ENCODE results near the gene CAGE1.
"Not testable (repeated sequence)": the region's sequence is repeated elsewhere in the genome, so short reads cannot be mapped to it uniquely, and the experiment has no call there.

Gene CAGE1

GRCh38 chr6:7409740-7410139 is 20.2 kb upstream of the CAGE1 start:
- no peak for DNase-seq (ENCODE audit: low read depth in 2 of 2)

GRCh38 chr6:7406743-7407142 is 17.2 kb upstream of the CAGE1 start:
- no peak for DNase-seq (ENCODE audit: low read depth in 2 of 2)

GRCh38 chr6:7404546-7404945 is 15.0 kb upstream of the CAGE1 start:
- no peak for DNase-seq (ENCODE audit: low read depth in 2 of 2)

GRCh38 chr6:7402716-7403115 is 13.2 kb upstream of the CAGE1 start:
- DNase-seq (ENCODE audit: low read depth in 2 of 2), result no peak

- DNase-seq (ENCODE audit: low read depth in 2 of 2), result no peak
Observed at GRCh38 chr6:7401075-7401474, 11.5 kb upstream of the CAGE1 start.

GRCh38 chr6:7392402-7392801 is 2.9 kb upstream of the CAGE1 start:
- DNase-seq (ENCODE audit: low read depth in 2 of 2), result no peak

- DNase-seq (ENCODE audit: low read depth in 2 of 2), result no peak
Observed at GRCh38 chr6:7391151-7391550, 1.6 kb upstream of the CAGE1 start.

- peak in 1 of 2 donors; percentile 5 for DNase-seq (ENCODE audit: low read depth in 2 of 2)
Observed at GRCh38 chr6:7390226-7390878, 810 bp upstream of the CAGE1 start.

- no peak for DNase-seq (ENCODE audit: low read depth in 2 of 2)
Observed at GRCh38 chr6:7389162-7389450, 436 bp downstream of the CAGE1 start.

- DNase-seq (ENCODE audit: low read depth in 2 of 2), result no peak
Observed at GRCh38 chr6:7381092-7381491, 8.4 kb downstream of the CAGE1 start.

- DNase-seq (ENCODE audit: low read depth in 2 of 2), result no peak
Observed at GRCh38 chr6:7378740-7379139, 10.8 kb downstream of the CAGE1 start.

GRCh38 chr6:7377961-7378360 is 11.6 kb downstream of the CAGE1 start:
- no peak for DNase-seq (ENCODE audit: low read depth in 2 of 2)

GRCh38 chr6:7373739-7374138 is 15.8 kb downstream of the CAGE1 start:
- DNase-seq (ENCODE audit: low read depth in 2 of 2), result no peak

GRCh38 chr6:7367408-7367807 is 22.1 kb downstream of the CAGE1 start:
- DNase-seq (ENCODE audit: low read depth in 2 of 2), result no peak

- DNase-seq (ENCODE audit: low read depth in 2 of 2), result not testable (repeated sequence)
Observed at GRCh38 chr6:7351916-7352315, 37.6 kb downstream of the CAGE1 start.

- not testable (repeated sequence) for DNase-seq (ENCODE audit: low read depth in 2 of 2)
Observed at GRCh38 chr6:7350591-7350990, 39.0 kb downstream of the CAGE1 start.

GRCh38 chr6:7347551-7347997 is 42.0 kb downstream of the CAGE1 start:
- DNase-seq (ENCODE audit: low read depth in 2 of 2), result not testable (repeated sequence)

- not testable (repeated sequence) for DNase-seq (ENCODE audit: low read depth in 2 of 2)
Observed at GRCh38 chr6:7344773-7345450, 44.6 kb downstream of the CAGE1 start.

- no peak for DNase-seq (ENCODE audit: low read depth in 2 of 2)
Observed at GRCh38 chr6:7343546-7344475, 45.7 kb downstream of the CAGE1 start.

- DNase-seq (ENCODE audit: low read depth in 2 of 2), result no peak
Observed at GRCh38 chr6:7341989-7342742, 47.4 kb downstream of the CAGE1 start.

GRCh38 chr6:7341271-7341670 is 48.3 kb downstream of the CAGE1 start:
- no peak for DNase-seq (ENCODE audit: low read depth in 2 of 2)

Measured in stimulated activated CD4-positive, alpha-beta T cell treated with anti-CD3 and anti-CD28 coated beads, Interleukin-4, amount 100 ng/mL, for 48 hours (primary cell).